H9 (cell line): ENCODE measurements around the gene LGALS7B. TPM values are rescaled to one million over a fixed set of nuclear protein-coding genes. Genes with fewer than 3 reads are reported as not detected.
"Not testable (repeated sequence)": the region's sequence is repeated elsewhere in the genome, so short reads cannot be mapped to it uniquely, and the experiment has no call there.

ENCODE experiments used
- DNase-seq: peaks from one replicate; pipeline ENCODE4 v3.0.0-alpha.2; 2017
- H2AFZ ChIP-seq: one replicate; pipeline ENCODE4 v1.6.1; 2013; ENCODE audit warnings: mild to moderate bottlenecking, low read length, control low read depth, moderate library complexity
- H2AK5ac ChIP-seq: 2 replicates; pipeline ENCODE4 v1.6.1; 2013; ENCODE audit warnings: low read length, control low read depth, mixed read lengths; ENCODE audit not compliant: insufficient read length
- H2BK120ac ChIP-seq: one replicate; pipeline ENCODE4 v1.6.1; 2013; ENCODE audit warnings: low read depth, mild to moderate bottlenecking, low read length, control low read depth, inconsistent platforms; ENCODE audit not compliant: poor library complexity, severe bottlenecking
- H2BK12ac ChIP-seq: 2 replicates; pipeline ENCODE4 v1.6.1; 2013; ENCODE audit warnings: low read length, control low read depth, mixed read lengths, low read depth; ENCODE audit not compliant: insufficient read length
- H2BK15ac ChIP-seq: 2 replicates; pipeline ENCODE4 v1.6.1; 2013; ENCODE audit warnings: low read depth, low read length, control low read depth
- H2BK20ac ChIP-seq: one replicate; pipeline ENCODE4 v1.6.1; 2013; ENCODE audit warnings: low read depth, mild to moderate bottlenecking, low read length, control low read depth, inconsistent platforms; ENCODE audit not compliant: poor library complexity, severe bottlenecking
- H2BK5ac ChIP-seq: 2 replicates; pipeline ENCODE4 v1.6.1; 2013; ENCODE audit warnings: low read length, control low read depth, mixed read lengths; ENCODE audit not compliant: insufficient read length
- H3K14ac ChIP-seq: 2 replicates; pipeline ENCODE4 v1.6.1; 2013; ENCODE audit warnings: low read length, control low read depth; ENCODE audit not compliant: insufficient read depth
- H3K18ac ChIP-seq: 2 replicates; pipeline ENCODE4 v1.6.1; 2013; ENCODE audit warnings: low read depth, mild to moderate bottlenecking, mixed read lengths, low read length, control low read depth; ENCODE audit not compliant: insufficient read length
- H3K23ac ChIP-seq: 2 replicates; pipeline ENCODE4 v1.6.1; 2013; ENCODE audit warnings: low read length, control low read depth, mixed read lengths, low read depth; ENCODE audit not compliant: insufficient read length
- H3K23me2 ChIP-seq: 2 replicates; pipeline ENCODE4 v1.6.1; 2013; ENCODE audit warnings: low read depth, mild to moderate bottlenecking, mixed read lengths, low read length, control low read depth; ENCODE audit not compliant: insufficient read length, poor library complexity, severe bottlenecking
- H3K27ac ChIP-seq: 2 replicates; pipeline ENCODE4 v1.5.1; 2013; ENCODE audit warnings: low read length, control low read depth, mixed read lengths, low read depth; ENCODE audit not compliant: insufficient read length
- H3K27me3 ChIP-seq: 2 replicates; pipeline ENCODE4 v1.6.1; 2013; ENCODE audit warnings: low read length, control low read depth, inconsistent platforms; ENCODE audit not compliant: insufficient read depth
- H3K4ac ChIP-seq: 2 replicates; pipeline ENCODE4 v1.6.1; 2013; ENCODE audit warnings: low read depth, mild to moderate bottlenecking, control low read depth, inconsistent platforms, low read length, moderate library complexity
- H3K4me1 ChIP-seq: 2 replicates; pipeline ENCODE4 v1.6.1; 2013; ENCODE audit warnings: low read length, control low read depth, inconsistent platforms; ENCODE audit not compliant: insufficient read depth
- H3K4me2 ChIP-seq: 2 replicates; pipeline ENCODE4 v1.6.1; 2013; ENCODE audit warnings: low read length, control low read depth, mixed read lengths; ENCODE audit not compliant: insufficient read length, insufficient read depth
- H3K56ac ChIP-seq: 2 replicates; pipeline ENCODE4 v1.6.1; 2013; ENCODE audit warnings: low read depth, mild to moderate bottlenecking, mixed read lengths, low read length, control low read depth; ENCODE audit not compliant: insufficient read length
- H3K79me1 ChIP-seq: 2 replicates; pipeline ENCODE4 v1.6.1; 2013; ENCODE audit warnings: low read depth, mild to moderate bottlenecking, moderate library complexity, low read length, control low read depth, inconsistent platforms; ENCODE audit not compliant: insufficient read depth, poor library complexity, severe bottlenecking
- H3K79me2 ChIP-seq: 2 replicates; pipeline ENCODE4 v1.6.1; 2013; ENCODE audit warnings: low read length, control low read depth, inconsistent platforms; ENCODE audit not compliant: insufficient read depth
- H3K9ac ChIP-seq: 2 replicates; pipeline ENCODE4 v1.6.1; 2013; ENCODE audit warnings: low read length, control low read depth, mixed read lengths; ENCODE audit not compliant: insufficient read length; ENCODE audit errors: extremely low read depth
- H3K9me3 ChIP-seq: one replicate; pipeline ENCODE4 v1.6.1; 2013; ENCODE audit warnings: low read depth, low read length, inconsistent platforms; ENCODE audit not compliant: control insufficient read depth
- H3T11ph ChIP-seq: one replicate; pipeline ENCODE4 v1.6.1; 2013; ENCODE audit warnings: mild to moderate bottlenecking, low read length, control low read depth, inconsistent platforms
- H4K20me1 ChIP-seq: one replicate; pipeline ENCODE4 v1.6.1; 2013; ENCODE audit not compliant: control insufficient read depth, insufficient read length, insufficient read depth
- H4K5ac ChIP-seq: 2 replicates; pipeline ENCODE4 v1.6.1; 2013; ENCODE audit warnings: low read depth, mild to moderate bottlenecking, mixed read lengths, low read length, control low read depth; ENCODE audit not compliant: insufficient read length
- H4K8ac ChIP-seq: replicated peaks from 2 replicates; pipeline ENCODE4 v1.6.1; 2013; ENCODE audit warnings: low read length, control low read depth, mixed read lengths, low read depth; ENCODE audit not compliant: insufficient read length
- H4K91ac ChIP-seq: 2 replicates; pipeline ENCODE4 v1.6.1; 2013; ENCODE audit warnings: low read depth, mild to moderate bottlenecking, moderate library complexity, mixed read lengths, low read length, control low read depth; ENCODE audit not compliant: insufficient read length
- H3K27ac Mint-ChIP-seq, 3 experiments: 2 replicates in 2 of 3; 3 replicates in 1 of 3; pipeline ENCODE4 v1.8.0; 2020 to 2021; ENCODE audit warnings: mixed read lengths in 3 of 3, mild to moderate bottlenecking in 1 of 3, moderate library complexity in 1 of 3
- H3K27me3 Mint-ChIP-seq: 2 replicates; pipeline ENCODE4 v1.8.0; 2021; ENCODE audit warnings: low read depth, mild to moderate bottlenecking, moderate library complexity, mixed read lengths
- H3K36me3 Mint-ChIP-seq, 3 experiments: 2 replicates in 2 of 3; 3 replicates in 1 of 3; pipeline ENCODE4 v1.8.0; 2020 to 2021; ENCODE audit warnings: low read depth in 3 of 3, mixed read lengths in 3 of 3; ENCODE audit not compliant: insufficient read depth in 1 of 3
- H3K4me1 Mint-ChIP-seq, 2 experiments: 2 replicates each; pipeline ENCODE4 v1.8.0; 2020; ENCODE audit warnings: mixed read lengths in 2 of 2
- H3K4me3 Mint-ChIP-seq, 2 experiments: 2 replicates in 1 of 2; 3 replicates in 1 of 2; pipeline ENCODE4 v1.8.0; 2020 to 2021; ENCODE audit warnings: mild to moderate bottlenecking in 2 of 2, mixed read lengths in 2 of 2, moderate library complexity in 1 of 2
- H3K9me3 Mint-ChIP-seq, 2 experiments: 2 replicates in 1 of 2; 3 replicates in 1 of 2; pipeline ENCODE4 v1.8.0; 2020; ENCODE audit warnings: mild to moderate bottlenecking in 2 of 2, mixed read lengths in 2 of 2, moderate library complexity in 1 of 2
- WGBS: extraction: QIAGEN DNeasy Blood & Tissue Kit; methylation state at CpG from one replicate; pipeline ENCODE4 v1.1.7; 2013; ENCODE audit warnings: missing lambda C conversion rate, low lambda C conversion rate, mixed read lengths; ENCODE audit not compliant: insufficient read length; ENCODE audit errors: extremely low coverage; 5-methylcytosine and 5-hydroxymethylcytosine counted together
- total RNA-seq: library from RNA; stranded (reverse); gene quantifications from 2 replicates; pipeline ENCODE4 v1.2.1, GENCODE V29; 2021

Gene LGALS7B
- total RNA-seq, 1 experiment from 2014 or later = 0.90 TPM

- H3K79me1 ChIP-seq, H3K27ac ChIP-seq, H3K4me3 Mint-ChIP-seq, H4K91ac ChIP-seq, H3K56ac ChIP-seq, H3K9me3 Mint-ChIP-seq, H3K9me3 ChIP-seq, H2BK20ac ChIP-seq, H3K27me3 Mint-ChIP-seq, H3K9ac ChIP-seq, H4K5ac ChIP-seq, H3K23ac ChIP-seq, H3K4ac ChIP-seq, H3T11ph ChIP-seq, H3K4me1 ChIP-seq, H3K79me2 ChIP-seq, H3K14ac ChIP-seq, H3K4me1 Mint-ChIP-seq, H4K20me1 ChIP-seq, H2AK5ac ChIP-seq, H3K27ac Mint-ChIP-seq, H2BK15ac ChIP-seq, H3K4me2 ChIP-seq, H2BK12ac ChIP-seq, H2AFZ ChIP-seq, H3K27me3 ChIP-seq, H3K23me2 ChIP-seq, H3K18ac ChIP-seq, H4K8ac ChIP-seq, H2BK5ac ChIP-seq, H2BK120ac ChIP-seq, H3K36me3 Mint-ChIP-seq, DNase-seq: not testable (repeated sequence)
- WGBS = no CpG with 5 or more reads among the region's 9 CpGs
Measured at GRCh38 chr19:38761884-38762389, 27.1 kb upstream of the LGALS7B start.
